K562 (cell line): Measurements from ENCODE around the gene LSS. TPM values are rescaled to one million over a fixed set of nuclear protein-coding genes. Genes with fewer than 3 reads are reported as not detected.
"Not testable (repeated sequence)": the region's sequence is repeated elsewhere in the genome, so short reads cannot be mapped to it uniquely, and the experiment has no call there.

Experiments used
- ATAC-seq: fragments of 200-7000 bp; cut with Tn5 transposase; 3 replicates; pipeline ENCODE4 v1.9.1; 2020; ENCODE audit warnings: moderate library complexity
- BruUV-seq: library from RNA; stranded (reverse); fragments of 400-500 nt; replicated peaks from 2 replicates; lab custom pipeline; 2021; lab: Mats Ljungman, UMichigan
- CTCF ChIA-PET: fragments of 300-600 bp; formaldehyde crosslinking; extraction: SDS; loops from one replicate; lab custom pipeline; 2021; ENCODE audit warnings: low intra/inter-chr PET ratio; lab: Yijun Ruan, JAX
- POLR2A ChIA-PET: fragments of 300-600, 350-650 bp; sonication (Branson Sonifier 250); formaldehyde crosslinking; extraction: SDS; loops from one replicate; lab custom pipeline; 2021; ENCODE audit warnings: antibody characterized with exemption, inconsistent platforms; lab: Yijun Ruan, JAX
- DNase-seq, 4 experiments: peaks; one replicate each; pipeline versions ENCODE4 v3.0.0 to v3.0.0-alpha.2; 2011 to 2018; ENCODE audit warnings: low spot score in 3 of 4, mixed read lengths in 3 of 4; ENCODE audit errors: extremely low read depth in 1 of 4
- FAIRE-seq: peaks from 2 replicates; lab custom pipeline; 2011; peaks lifted over from hg19 to GRCh38; lab: Jason Lieb, UNC
- H2AFZ ChIP-seq: 2 replicates; pipeline ENCODE4 v1.6.0; 2011; ENCODE audit warnings: low read depth, low read length, control low read depth, inconsistent platforms
- H3K27ac ChIP-seq: fragments of 200-600 bp; 3 replicates; pipeline ENCODE4 v1.8.0; 2011; ENCODE audit warnings: low read depth, mild to moderate bottlenecking, control low read depth, inconsistent platforms, low read length, moderate library complexity, mixed read lengths; ENCODE audit errors: extremely low read depth
- H3K27me3 ChIP-seq, 2 experiments: fragments of 300-600 bp in 1 of 2; 2 replicates in 1 of 2; 3 replicates in 1 of 2; pipeline versions ENCODE4 v1.6.0 to v1.8.0; 2011; ENCODE audit warnings: inconsistent platforms in 2 of 2, low read length in 2 of 2, mild to moderate bottlenecking in 1 of 2, mixed read lengths in 1 of 2, moderate library complexity in 1 of 2; ENCODE audit not compliant: control insufficient read depth in 2 of 2, insufficient read depth in 2 of 2
- H3K36me3 ChIP-seq: fragments of 300-600 bp; 3 replicates; pipeline ENCODE4 v1.8.0; 2011; ENCODE audit warnings: mild to moderate bottlenecking, low read length, inconsistent platforms; ENCODE audit not compliant: control insufficient read depth, insufficient read depth
- H3K4me1 ChIP-seq, 2 experiments: fragments of 200-600 bp in 1 of 2; replicated peaks in 1 of 2; 2 replicates in 1 of 2; 3 replicates in 1 of 2; pipeline versions ENCODE4 v1.5.1 to v1.8.0; 2011; ENCODE audit warnings: inconsistent platforms in 2 of 2, low read length in 2 of 2, mild to moderate bottlenecking in 1 of 2, mixed read lengths in 1 of 2, moderate library complexity in 1 of 2; ENCODE audit not compliant: control insufficient read depth in 2 of 2, insufficient read depth in 2 of 2
- H3K4me2 ChIP-seq: 2 replicates; pipeline ENCODE4 v1.6.1; 2011; ENCODE audit warnings: low read length, control low read depth, inconsistent platforms, mixed read lengths; ENCODE audit not compliant: insufficient read depth
- H3K4me3 ChIP-seq: fragments of 200-600 bp; sonication (generic), shearing (Covaris generic); 2 replicates; pipeline ENCODE4 v1.5.1; 2016; ENCODE audit warnings: control low read depth, inconsistent platforms
- H3K79me2 ChIP-seq: fragments of 200-600 bp; 3 replicates; pipeline ENCODE4 v1.8.0; 2011; ENCODE audit warnings: low read length, inconsistent platforms; ENCODE audit not compliant: control insufficient read depth, insufficient read depth
- H3K9ac ChIP-seq, 2 experiments: 2 replicates each; pipeline versions ENCODE4 v1.6.0 to v1.6.1; 2011; ENCODE audit warnings: low read depth in 2 of 2, low read length in 2 of 2, control low read depth in 1 of 2, inconsistent platforms in 1 of 2, mild to moderate bottlenecking in 1 of 2, mixed read lengths in 1 of 2; ENCODE audit not compliant: insufficient read depth in 1 of 2
- H3K9me1 ChIP-seq: one replicate; pipeline ENCODE4 v1.6.0; 2011; ENCODE audit warnings: inconsistent platforms, mild to moderate bottlenecking, low read length, moderate library complexity; ENCODE audit not compliant: control insufficient read depth, insufficient read depth
- H3K9me3 ChIP-seq: replicated peaks from 2 replicates; pipeline ENCODE4 v1.5.1; 2011; ENCODE audit warnings: low read depth, low read length, inconsistent platforms; ENCODE audit not compliant: control insufficient read depth, insufficient read depth
- H4K20me1 ChIP-seq: replicated peaks from 2 replicates; pipeline ENCODE4 v1.6.1; 2011; ENCODE audit warnings: low read length, inconsistent platforms, mixed read lengths; ENCODE audit not compliant: control insufficient read depth, insufficient read depth
- AFF1 ChIP-seq, 2 experiments: fragments of 450-650 bp; IDR thresholded peaks; 2 replicates each; pipeline ENCODE4 v1.6.1; 2018; ENCODE audit warnings: mild to moderate bottlenecking in 2 of 2, low read depth in 1 of 2; ENCODE audit not compliant: partially characterized antibody in 2 of 2
- HDAC2 ChIP-seq: fragments of 450-650 bp; IDR thresholded peaks from 2 replicates; pipeline ENCODE4 v1.6.1; 2016; ENCODE audit warnings: mild to moderate bottlenecking
- KLF16 ChIP-seq: IDR thresholded peaks from 2 replicates; pipeline ENCODE4 v1.6.1; 2016; ENCODE audit warnings: antibody characterized with exemption
- MNT ChIP-seq, 2 experiments: fragments of 450-650 bp; conservative IDR thresholded peaks; 2 replicates each; pipeline ENCODE4 v1.6.1; 2017; ENCODE audit warnings: mild to moderate bottlenecking in 2 of 2, moderate library complexity in 2 of 2
- MYC ChIP-seq, 2 experiments: fragments of 250-450 bp in 1 of 2; sonication (Bioruptor Pico) in 1 of 2; IDR thresholded peaks; 2 replicates each; pipeline versions ENCODE4 v1.5.1 to v1.6.1; 2012 to 2021; ENCODE audit warnings: low read depth in 2 of 2, borderline replicate concordance in 1 of 2, improper control_type of control experiment in 1 of 2, low read length in 1 of 2, mild to moderate bottlenecking in 1 of 2, moderate library complexity in 1 of 2
- SMC3 ChIP-seq: conservative IDR thresholded peaks from 2 replicates; pipeline ENCODE4 v1.6.1; 2011; ENCODE audit warnings: low read depth, low read length, improper control_type of control experiment; ENCODE audit not compliant: insufficient read depth
- STAG1 ChIP-seq: sonication (generic); formaldehyde crosslinking; IDR thresholded peaks from 2 replicates; pipeline ENCODE4 v1.5.0; 2020; ENCODE audit warnings: missing genetic modification reagents, borderline replicate concordance
- TBP ChIP-seq: optimal IDR thresholded peaks from 2 replicates; pipeline ENCODE3; 2011; ENCODE audit warnings: low read depth, low read length, improper control_type of control experiment
- TFAP4 ChIP-seq: sonication (generic); formaldehyde crosslinking; IDR thresholded peaks from 2 replicates; pipeline ENCODE4 v1.8.0; 2022; ENCODE audit warnings: missing genetic modification reagents, mild to moderate bottlenecking, moderate library complexity, borderline replicate concordance
- TRIM25 ChIP-seq: fragments of 450-650 bp; IDR thresholded peaks from 2 replicates; pipeline ENCODE4 v1.7.0; 2016; ENCODE audit warnings: borderline replicate concordance
- TRIM28 ChIP-seq: fragments of 450-650 bp; IDR thresholded peaks from 2 replicates; pipeline ENCODE4 v1.6.1; 2017
- ZFX ChIP-seq: sonication (generic); formaldehyde crosslinking; IDR thresholded peaks from 2 replicates; pipeline ENCODE4 v1.8.0; 2022; ENCODE audit warnings: mild to moderate bottlenecking, missing genetic modification reagents, moderate library complexity
- WGBS: fragments of 100-300 bp; shearing (Covaris generic); methylation state at CpG from one replicate; pipeline ENCODE4 v1.1.6; 2016; ENCODE audit warnings: low coverage, mixed read lengths; ENCODE audit not compliant: insufficient coverage; ENCODE audit errors: missing lambda C conversion rate; 5-methylcytosine and 5-hydroxymethylcytosine counted together
- in situ Hi-C: fragments of 300-500 bp; cut with MboI; formaldehyde crosslinking; loops from 4 replicates; pipeline ENCODE4 v1.15.0; 2018; ENCODE audit warnings: inconsistent platforms, mixed read lengths
- intact Hi-C: fragments of 100-400 bp; cut with micrococcal nuclease; formaldehyde crosslinking; loops from 2 replicates; pipeline ENCODE4 v1.14.2; 2022
- polyA plus RNA-seq, 8 experiments: library from polyadenylated mRNA; depleted of rRNA in 4 of 8; stranded (reverse) in 5 of 8; unstranded in 3 of 8; fragments of >200 nt; fragmentation: Nextera tagmentation in 2 of 8; fragmentation: Illumina TruSeq in 1 of 8; extraction: Ambion mirVana in 2 of 8; extraction: Trizol in 1 of 8; gene quantifications; 2 replicates each; pipeline versions ENCODE4 v1.2.1 to v1.2.3, GENCODE V29; 2011 to 2014; ENCODE audit warnings: inconsistent platforms in 1 of 8, missing spikeins in 1 of 8
- total RNA-seq, 7 experiments: library from RNA; depleted of rRNA in 6 of 7; stranded (reverse); fragments of >200 nt in 6 of 7; fragmentation: Illumina TruSeq in 2 of 7; extraction: Trizol in 2 of 7; gene quantifications; 2 replicates each; pipeline versions ENCODE4 v1.2.1 to v1.2.3, GENCODE V29; 2011 to 2021; ENCODE audit warnings: low replicate concordance in 1 of 7

Gene LSS
- total and polyA plus RNA-seq, 9 of the 15 experiments (the other 6 are each of a cell fraction or from before 2014, with no cell fraction given) = 2.2 to 89.5 (median 37.4) TPM

GRCh38 chr21:46147429-46147828 is 81.1 kb downstream of the LSS start:
- H3K9me1 ChIP-seq; H3K4me3 ChIP-seq; H3K27ac ChIP-seq; H3K36me3 ChIP-seq; H3K9ac ChIP-seq; in situ Hi-C loops; BruUV-seq; H3K9me3 ChIP-seq; H4K20me1 ChIP-seq; POLR2A ChIA-PET; H3K79me2 ChIP-seq; H3K4me2 ChIP-seq; H3K27me3 ChIP-seq; TF ChIP-seq MYC (CRISPR knock-in tag; IDR thresholded peaks at IDR 0.05; ENCODE audit: borderline replicate concordance, low read depth): not testable (repeated sequence)
- intact Hi-C loops = loop anchor here (10.0 kb wide), 2 partner anchors 137 to 317 kb away; partner anchors contain the start of genes MCM3AP and YBEY
- ATAC-seq = peak; percentile 78
- 37% methylated on average over 12 of the region's 12 CpGs for WGBS
- CTCF ChIA-PET = interaction anchor here (0.6 to 1.6 kb wide), 2 partner anchors 62 to 139 kb away, joined by 3 to 9 read pairs; partner anchors contain the start of genes MCM3AP and YBEY
- Histone ChIP-seq H2AFZ (0 out of 2 replicates have a peak overlapping the region, but pooled peaks have one; percentile 7), H3K4me1 (peaks cover 5 to 61% of the 10 kb centered on the region in 2 experiments; a peak in 4 of 5 replicates)
- FAIRE-seq = peak; percentile 93
- DNase-seq = peak; percentile 62 to 86 (median 71)
- TF ChIP-seq MYC (IDR thresholded peaks at IDR 0.05; ENCODE audit: low read depth, low read length) = peak; percentile 33; the same call in 1 of the 2 replicates
- TF ChIP-seq AFF1 (IDR thresholded peaks at IDR 0.05; ENCODE audit: low read depth in 1 of 2, partially characterized antibody in 2 of 2) = peak in 1 of 2 experiments; percentile 68
- TF ChIP-seq ZFX = peak; percentile 79
- peak in 1 of 2 experiments; percentile 42; a peak in 1 of 4 replicates for TF ChIP-seq MNT (conservative IDR thresholded peaks at IDR 0.05)
- TF ChIP-seq HDAC2 = 0 out of 2 replicates have a peak, but pooled peaks have one; percentile 30
- peak; percentile 39; the same call in 1 of the 2 replicates for TF ChIP-seq TFAP4 (CRISPR knock-in tag)
- peak; percentile 53; the same call in 1 of the 2 replicates for TF ChIP-seq KLF16
- peak; percentile 20; the same call in 1 of the 2 replicates for TF ChIP-seq STAG1 (CRISPR knock-in tag)
- TF ChIP-seq TRIM25 = 0 out of 2 replicates have a peak, but pooled peaks have one; percentile 44
- peak; percentile 76 for TF ChIP-seq TRIM28
- peak; percentile 92 for TF ChIP-seq TBP
- peak; percentile 74 for TF ChIP-seq SMC3
